Lower lobe of right lung (tissue), 2 donors: ENCODE measurements around the gene NDUFAF7. TPM values are rescaled to one million over a fixed set of nuclear protein-coding genes. Genes with fewer than 3 reads are reported as not detected.

ENCODE experiments used
- ATAC-seq, 2 donors: fragments of 200-7000 bp; cut with Tn5 transposase; one replicate each; pipeline ENCODE4 v1.9.1; 2020 to 2022; ENCODE audit warnings: mild to moderate bottlenecking in 2 of 2, moderate library complexity in 2 of 2
- DNase-seq: peaks from one replicate; pipeline ENCODE4 v3.0.0-alpha.2; 2020
- H3K27ac ChIP-seq: fragments of 200-600 bp; one replicate; pipeline ENCODE4 v1.8.0; 2022
- H3K27me3 ChIP-seq: fragments of 200-600 bp; one replicate; pipeline ENCODE4 v1.8.0; 2022; ENCODE audit warnings: low read depth
- H3K36me3 ChIP-seq: fragments of 200-600 bp; one replicate; pipeline ENCODE4 v1.8.0; 2022; ENCODE audit warnings: mild to moderate bottlenecking
- H3K4me1 ChIP-seq: fragments of 200-600 bp; one replicate; pipeline ENCODE4 v1.8.0; 2022
- H3K4me3 ChIP-seq: fragments of 200-600 bp; one replicate; pipeline ENCODE4 v1.8.0; 2022; ENCODE audit warnings: mild to moderate bottlenecking
- H3K9me3 ChIP-seq: fragments of 200-600 bp; one replicate; pipeline ENCODE4 v1.8.0; 2022
- CTCF ChIP-seq: fragments of 200-600 bp; IDR thresholded peaks from one replicate; pipeline ENCODE4 v1.8.0; 2022; ENCODE audit warnings: antibody characterized with exemption, mild to moderate bottlenecking
- intact Hi-C: fragments of 100-400 bp; cut with DNase I; formaldehyde crosslinking; loops from one replicate; pipeline ENCODE4 v1.11.0; 2022
- total RNA-seq: library from RNA; stranded (reverse); fragmentation: NEBNext Ultra II Directional; extraction: Animal tissue kit (Norgen Biotek cat#: 25700); gene quantifications from one replicate; pipeline ENCODE4 v1.2.1, GENCODE V29; 2021
- donor health status: DM: no; HTN: yes; CAD: no; lungs with severe emphysema.

Gene NDUFAF7
- total RNA-seq, 1 donor from 2014 or later, result 18.3 TPM

- TF ChIP-seq CTCF, result no peak
- H3K4me3 ChIP-seq, result no peak overlapping the region
- no peak overlapping the region for H3K27ac ChIP-seq
- H3K36me3 ChIP-seq, result peaks cover 97% of the 10 kb centered on the region
- H3K4me1 ChIP-seq, result no peaks in the 10 kb centered on the region
- H3K27me3 ChIP-seq, result no peaks in the 10 kb centered on the region
- intact Hi-C loops, result no loop called here
- no peak for DNase-seq
- ATAC-seq, result no peak
- H3K9me3 ChIP-seq, result no peaks in the 10 kb centered on the region
Observed at GRCh38 chr2:37244017-37244416, 12.6 kb downstream of the NDUFAF7 start.

- Histone ChIP-seq H3K4me3 (no peak overlapping the region), H3K9me3 (no peaks in the 10 kb centered on the region), H3K27ac (no peak overlapping the region), H3K4me1 (no peaks in the 10 kb centered on the region), H3K36me3 (peaks cover 95% of the 10 kb centered on the region), H3K27me3 (no peaks in the 10 kb centered on the region)
- no peak for DNase-seq
- ATAC-seq, result no peak
- intact Hi-C loops, result no loop called here
- no peak for TF ChIP-seq CTCF
Observed at GRCh38 chr2:37244755-37245154, 13.3 kb downstream of the NDUFAF7 start.

GRCh38 chr2:37246205-37246604 lies 14.7 kb downstream of the NDUFAF7 start:
- no peaks in the 10 kb centered on the region for H3K9me3 ChIP-seq
- no peak overlapping the region for H3K4me3 ChIP-seq
- H3K36me3 ChIP-seq, result peaks cover 96% of the 10 kb centered on the region
- H3K27me3 ChIP-seq, result no peaks in the 10 kb centered on the region
- DNase-seq, result no peak
- TF ChIP-seq CTCF, result no peak
- ATAC-seq, result no peak
- H3K4me1 ChIP-seq, result no peaks in the 10 kb centered on the region
- H3K27ac ChIP-seq, result no peak overlapping the region
- intact Hi-C loops, result no loop called here

- DNase-seq, result no peak
- Histone ChIP-seq H3K4me1 (no peaks in the 10 kb centered on the region), H3K27ac (no peak overlapping the region), H3K9me3 (no peaks in the 10 kb centered on the region), H3K27me3 (no peaks in the 10 kb centered on the region), H3K36me3 (peaks cover 96% of the 10 kb centered on the region), H3K4me3 (no peak overlapping the region)
- TF ChIP-seq CTCF, result no peak
- intact Hi-C loops, result no loop called here
- ATAC-seq, result no peak
Observed at GRCh38 chr2:37250869-37251740, 19.6 kb downstream of the NDUFAF7 start.

GRCh38 chr2:37262522-37262921 lies 31.1 kb downstream of the NDUFAF7 start:
- DNase-seq, result no peak
- H3K4me1 ChIP-seq, result no peaks in the 10 kb centered on the region
- no peak for TF ChIP-seq CTCF
- H3K9me3 ChIP-seq, result no peaks in the 10 kb centered on the region
- ATAC-seq, result no peak
- H3K36me3 ChIP-seq, result peaks cover 73% of the 10 kb centered on the region
- H3K4me3 ChIP-seq, result no peak overlapping the region
- intact Hi-C loops, result no loop called here
- no peak overlapping the region for H3K27ac ChIP-seq
- H3K27me3 ChIP-seq, result no peaks in the 10 kb centered on the region
